Fibroblast of skin of right quadriceps (primary cell): ENCODE results near the gene SRRM3.
A peak's percentile ranks its signal among the peaks of the same experiment; 100 is the strongest.
"Not testable (repeated sequence)": the region's sequence is repeated elsewhere in the genome, so short reads cannot be mapped to it uniquely, and the experiment has no call there.

Source experiments
- DNase-seq: peaks from one replicate; pipeline ENCODE4 v3.0.0-alpha.2; 2013

The SRRM3 gene

GRCh38 chr7:76189276-76189675 lies 12.4 kb upstream of the SRRM3 start:
- no peak for DNase-seq

- DNase-seq, result peak; percentile 46
Measured at GRCh38 chr7:76191783-76192240, 9.9 kb upstream of the SRRM3 start.

GRCh38 chr7:76193466-76193865 lies 8.2 kb upstream of the SRRM3 start:
- no peak for DNase-seq

GRCh38 chr7:76193883-76194282 lies 7.8 kb upstream of the SRRM3 start:
- no peak for DNase-seq

- DNase-seq, result no peak
Measured at GRCh38 chr7:76196786-76197185, 4.9 kb upstream of the SRRM3 start.

- DNase-seq, result no peak
Measured at GRCh38 chr7:76198202-76198601, 3.5 kb upstream of the SRRM3 start.

- DNase-seq, result no peak
Measured at GRCh38 chr7:76202666-76203030, 952 bp downstream of the SRRM3 start.

- DNase-seq, result no peak
Measured at GRCh38 chr7:76204147-76204546, 2.5 kb downstream of the SRRM3 start.

GRCh38 chr7:76206633-76207032 lies 4.9 kb downstream of the SRRM3 start:
- DNase-seq, result no peak

GRCh38 chr7:76209310-76209709 lies 7.6 kb downstream of the SRRM3 start:
- no peak for DNase-seq

GRCh38 chr7:76211216-76211615 lies 9.5 kb downstream of the SRRM3 start:
- no peak for DNase-seq

GRCh38 chr7:76215349-76215748 lies 13.7 kb downstream of the SRRM3 start:
- DNase-seq, result not testable (repeated sequence)

- no peak for DNase-seq
Measured at GRCh38 chr7:76216381-76217082, 14.8 kb downstream of the SRRM3 start.

- no peak for DNase-seq
Measured at GRCh38 chr7:76217942-76218566, 16.4 kb downstream of the SRRM3 start.

GRCh38 chr7:76220185-76221057 lies 18.7 kb downstream of the SRRM3 start:
- DNase-seq, result peak; percentile 36

GRCh38 chr7:76222333-76222732 lies 20.6 kb downstream of the SRRM3 start:
- no peak for DNase-seq

- no peak for DNase-seq
Measured at GRCh38 chr7:76222839-76223238, 21.1 kb downstream of the SRRM3 start.

- no peak for DNase-seq
Measured at GRCh38 chr7:76223286-76223972, 21.7 kb downstream of the SRRM3 start.

- DNase-seq, result no peak
Measured at GRCh38 chr7:76224695-76225094, 23.0 kb downstream of the SRRM3 start.

GRCh38 chr7:76225379-76225778 lies 23.7 kb downstream of the SRRM3 start:
- DNase-seq, result peak; percentile 14

GRCh38 chr7:76225951-76226350 lies 24.3 kb downstream of the SRRM3 start:
- DNase-seq, result no peak

- not testable (repeated sequence) for DNase-seq
Measured at GRCh38 chr7:76226878-76227423, 25.3 kb downstream of the SRRM3 start.

- DNase-seq, result no peak
Measured at GRCh38 chr7:76230214-76230613, 28.5 kb downstream of the SRRM3 start.
